ENCODE measurements around the gene NUMBL.
"Not testable (repeated sequence)": the region's sequence is repeated elsewhere in the genome, so short reads cannot be mapped to it uniquely, and the experiment has no call there.

Gene NUMBL

DNA sequence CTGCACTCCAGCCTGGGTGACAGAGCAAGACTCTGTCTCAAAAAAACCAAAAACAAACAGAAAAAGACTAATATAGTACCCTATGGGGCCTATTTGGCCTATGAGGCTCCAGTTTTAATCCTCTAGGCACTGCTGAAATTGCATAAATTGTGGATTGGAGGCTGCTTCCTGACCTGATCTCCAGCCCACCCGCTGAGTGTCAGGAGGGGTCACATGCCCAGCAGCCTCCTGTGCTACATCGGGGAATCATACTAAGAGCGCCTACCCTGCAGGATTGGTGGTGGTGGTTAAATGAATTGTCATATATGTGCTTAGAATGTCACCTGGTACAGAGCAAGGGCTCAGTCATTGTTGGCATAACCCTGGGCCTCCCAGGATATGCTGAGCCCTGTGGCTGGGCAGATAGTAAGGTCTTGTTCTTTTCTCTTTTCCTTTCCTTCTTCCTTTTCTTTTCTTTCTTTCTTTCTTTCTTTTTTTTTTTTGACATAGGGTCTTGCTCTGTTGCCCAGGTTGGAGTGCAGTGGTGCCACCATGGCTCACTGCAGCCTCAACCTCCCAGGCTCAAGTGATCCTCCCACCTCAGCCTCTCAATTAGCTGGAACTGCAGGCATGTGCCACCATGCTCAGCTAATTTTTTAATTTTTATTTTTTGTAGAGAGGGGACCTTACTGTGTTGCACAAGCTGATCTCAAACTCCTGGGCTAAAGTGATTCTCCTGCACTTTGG is 58.0 kb downstream of the NUMBL start:
- DNase-seq (ENCODE audit: low read depth in 1 of 2, low spot score in 1 of 2): no peak

DNA sequence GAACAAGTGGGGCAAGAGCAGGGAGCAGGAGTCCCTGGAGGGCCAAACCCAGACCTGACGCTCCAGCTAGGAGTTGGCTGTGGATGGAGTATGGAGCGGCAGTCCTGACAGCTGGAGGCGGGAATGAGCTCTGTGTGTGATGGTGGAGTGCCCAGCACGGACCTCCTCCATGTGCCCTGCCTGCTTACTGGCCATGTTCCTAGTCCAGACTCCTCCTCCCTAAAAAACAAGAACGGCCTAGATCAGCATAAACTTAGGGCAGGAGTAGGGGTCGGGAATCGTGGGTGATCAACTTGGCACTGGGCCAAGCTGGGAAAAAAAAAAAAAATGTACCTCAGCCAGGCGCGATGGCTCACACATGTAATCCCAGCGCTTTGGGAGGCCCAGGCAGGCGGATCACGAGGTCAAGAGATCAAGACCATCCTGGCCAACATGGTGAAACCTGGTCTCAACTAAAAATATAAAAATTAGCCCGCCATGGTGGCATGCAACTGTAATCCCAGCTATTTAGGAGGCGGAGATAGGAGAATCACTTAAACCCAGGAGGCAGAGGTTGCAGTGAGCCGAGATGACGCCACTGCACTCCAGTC is 59.8 kb downstream of the NUMBL start:
- no peak for DNase-seq (ENCODE audit: low read depth in 1 of 2, low spot score in 1 of 2)

DNA sequence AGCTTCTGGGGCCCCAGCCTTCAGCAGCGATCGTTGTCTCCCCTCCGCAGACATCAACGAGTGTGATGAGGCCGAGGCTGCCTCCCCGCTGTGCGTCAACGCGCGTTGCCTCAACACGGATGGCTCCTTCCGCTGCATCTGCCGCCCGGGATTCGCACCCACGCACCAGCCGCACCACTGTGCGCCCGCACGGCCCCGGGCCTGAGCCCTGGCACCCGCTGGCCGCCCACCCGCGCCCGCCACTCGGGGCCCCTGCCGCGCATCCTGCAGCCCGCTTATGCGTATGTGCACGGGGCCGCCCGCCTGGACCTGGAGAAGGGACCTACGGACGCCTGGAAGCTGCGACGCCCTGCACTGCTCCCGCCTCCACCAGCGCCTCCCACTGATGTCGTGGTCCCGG is 61.1 kb downstream of the NUMBL start:
- no peak for DNase-seq (ENCODE audit: low read depth in 1 of 2, low spot score in 1 of 2)

DNA sequence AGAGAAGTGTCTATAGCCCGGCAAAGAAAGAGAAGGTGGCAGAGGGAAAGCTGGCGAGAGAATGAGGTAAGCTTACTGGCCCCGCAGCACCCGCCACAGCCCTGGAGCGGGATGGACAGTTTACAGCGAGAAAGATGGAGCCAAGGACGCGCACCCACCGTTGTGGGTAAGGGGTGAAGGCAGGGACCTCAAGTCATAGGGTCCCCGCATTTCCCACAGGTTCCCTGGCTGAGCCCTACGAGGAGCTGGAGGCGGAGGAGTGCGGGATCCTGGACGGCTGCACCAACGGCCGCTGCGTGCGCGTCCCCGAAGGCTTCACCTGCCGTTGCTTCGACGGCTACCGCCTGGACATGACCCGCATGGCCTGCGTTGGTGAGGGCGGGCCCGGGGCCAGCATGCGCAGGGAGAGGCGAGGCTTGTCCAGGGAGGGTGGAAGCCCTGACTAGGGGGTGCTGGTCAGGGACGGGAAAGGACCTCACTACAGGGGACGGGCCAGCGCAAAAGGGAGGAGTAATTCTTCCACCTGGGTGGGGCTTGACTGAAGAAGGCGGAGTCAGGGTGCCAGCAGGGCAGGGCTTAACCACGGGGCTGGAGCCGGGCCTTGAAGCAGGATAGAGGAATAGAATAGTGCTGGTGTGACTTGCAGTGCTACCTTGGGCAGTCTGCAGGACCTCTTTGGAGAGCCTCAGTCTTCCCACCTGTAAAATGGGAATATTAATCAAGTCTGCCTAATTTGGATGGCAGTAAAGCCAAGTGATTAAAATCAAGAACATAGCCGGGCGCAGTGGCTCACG is 62.8 kb downstream of the NUMBL start:
- no peak for DNase-seq (ENCODE audit: low read depth in 1 of 2, low spot score in 1 of 2)

DNA sequence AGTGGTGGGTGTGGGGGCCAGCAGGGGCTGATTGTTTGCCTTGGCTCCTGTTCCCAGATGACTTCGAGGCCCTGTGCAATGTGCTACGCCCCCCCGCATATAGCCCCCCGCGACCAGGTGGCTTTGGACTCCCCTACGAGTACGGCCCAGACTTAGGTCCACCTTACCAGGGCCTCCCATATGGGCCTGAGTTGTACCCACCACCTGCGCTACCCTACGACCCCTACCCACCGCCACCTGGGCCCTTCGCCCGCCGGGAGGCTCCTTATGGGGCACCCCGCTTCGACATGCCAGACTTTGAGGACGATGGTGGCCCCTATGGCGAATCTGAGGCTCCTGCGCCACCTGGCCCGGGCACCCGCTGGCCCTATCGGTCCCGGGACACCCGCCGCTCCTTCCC is 63.5 kb downstream of the NUMBL start:
- DNase-seq (ENCODE audit: low read depth in 1 of 2, low spot score in 1 of 2): no peak

DNA sequence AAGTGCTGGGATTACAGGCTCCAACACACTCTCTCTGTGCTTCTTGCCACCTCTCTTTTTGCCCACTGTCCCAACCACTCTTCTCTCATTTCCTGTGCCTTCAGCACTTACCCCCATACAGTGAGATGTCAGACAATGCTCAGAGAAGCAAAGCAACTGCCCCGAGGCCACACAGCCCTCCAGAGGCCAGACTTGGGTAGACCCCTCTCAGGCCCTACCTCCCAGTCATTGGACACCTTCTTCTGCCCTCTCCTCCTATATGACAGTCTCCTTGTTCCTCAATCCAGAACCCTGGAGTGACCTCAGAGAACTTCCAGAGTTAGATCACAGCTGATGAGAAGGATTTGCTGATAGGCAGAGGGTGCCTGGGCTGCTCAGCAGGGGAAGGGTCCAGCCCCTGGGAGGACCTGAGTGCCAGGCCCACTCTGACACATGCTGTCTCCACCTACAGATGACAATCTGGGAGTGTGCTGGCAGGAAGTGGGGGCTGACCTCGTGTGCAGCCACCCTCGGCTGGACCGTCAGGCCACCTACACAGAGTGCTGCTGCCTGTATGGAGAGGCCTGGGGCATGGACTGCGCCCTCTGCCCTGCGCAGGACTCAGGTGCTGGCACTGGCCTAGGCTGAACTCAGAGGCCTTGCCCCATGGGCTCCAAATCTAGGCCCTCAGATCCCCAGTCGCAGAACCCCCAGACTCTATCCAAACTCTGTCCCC is 64.9 kb downstream of the NUMBL start:
- DNase-seq (ENCODE audit: low read depth in 1 of 2, low spot score in 1 of 2): no peak

DNA sequence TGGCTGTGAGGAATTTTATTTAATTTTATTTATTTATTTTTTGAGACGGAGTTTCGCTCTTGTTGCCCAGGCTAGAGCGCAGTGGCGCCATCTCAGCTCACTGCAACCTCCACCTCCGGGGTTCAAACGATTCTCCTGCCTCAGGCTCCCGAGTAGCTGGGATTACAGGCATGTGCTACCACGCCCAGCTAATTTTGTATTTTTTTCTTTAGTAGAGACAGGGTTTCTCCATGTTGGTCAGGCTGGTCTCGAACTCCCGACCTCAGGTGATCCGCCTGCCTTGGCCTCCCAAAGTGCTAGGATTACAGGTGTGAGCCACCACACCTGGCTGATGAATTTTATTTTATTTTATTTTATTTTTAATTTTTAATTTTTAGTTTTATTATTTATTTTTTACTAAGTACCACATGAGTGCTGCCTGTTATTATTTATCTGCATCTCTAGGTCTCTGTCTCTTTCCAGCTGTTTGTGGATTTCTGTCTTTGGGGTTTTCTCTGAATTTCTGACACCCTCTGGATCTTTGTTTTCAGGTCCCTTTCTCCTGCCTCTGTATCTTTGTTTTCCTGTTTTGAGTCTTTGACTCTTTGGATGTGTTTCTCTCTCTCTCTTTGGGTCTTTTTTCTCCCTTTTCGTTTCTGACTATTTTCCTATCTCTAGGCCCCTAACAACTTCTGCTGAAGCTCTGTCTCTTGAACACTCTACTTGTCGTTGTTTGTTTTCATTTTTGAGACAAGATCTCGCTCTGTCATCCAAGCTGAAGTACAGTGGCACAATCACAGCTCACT is 65.9 kb downstream of the NUMBL start:
- DNase-seq (ENCODE audit: low read depth in 1 of 2, low spot score in 1 of 2): not testable (repeated sequence)

DNA sequence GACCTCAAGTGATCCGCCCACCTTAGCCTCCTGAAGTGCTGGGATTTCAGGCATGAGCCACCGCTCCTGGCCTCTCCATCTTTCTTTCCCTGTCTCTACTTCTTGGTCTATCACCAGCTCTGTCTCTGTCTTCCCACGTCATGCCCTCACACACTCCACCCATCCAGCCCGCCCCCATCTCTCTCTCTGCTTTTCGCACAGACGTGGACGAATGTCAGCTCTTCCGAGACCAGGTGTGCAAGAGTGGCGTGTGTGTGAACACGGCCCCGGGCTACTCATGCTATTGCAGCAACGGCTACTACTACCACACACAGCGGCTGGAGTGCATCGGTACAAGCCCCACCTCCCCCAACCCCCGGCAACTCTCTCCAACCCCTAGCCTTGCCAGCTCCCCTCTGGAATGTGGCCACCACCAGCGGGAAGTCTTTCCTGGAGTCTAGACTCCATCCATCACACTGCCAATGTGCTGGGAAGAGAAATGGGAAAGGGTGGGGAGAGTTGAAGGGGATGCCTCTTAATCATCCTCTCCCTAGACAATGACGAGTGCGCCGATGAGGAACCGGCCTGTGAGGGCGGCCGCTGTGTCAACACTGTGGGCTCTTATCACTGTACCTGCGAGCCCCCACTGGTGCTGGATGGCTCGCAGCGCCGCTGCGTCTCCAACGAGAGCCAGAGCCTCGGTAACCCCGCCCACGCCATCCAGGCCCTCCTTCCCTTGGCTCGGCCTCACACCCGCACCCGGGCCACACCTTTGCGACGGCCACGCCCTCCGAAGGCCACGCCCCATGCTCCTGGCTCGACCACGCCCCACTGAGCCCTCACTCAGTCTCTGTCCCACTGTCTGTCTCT is 66.8 kb downstream of the NUMBL start:
- no peak for DNase-seq (ENCODE audit: low read depth in 1 of 2, low spot score in 1 of 2)

DNA sequence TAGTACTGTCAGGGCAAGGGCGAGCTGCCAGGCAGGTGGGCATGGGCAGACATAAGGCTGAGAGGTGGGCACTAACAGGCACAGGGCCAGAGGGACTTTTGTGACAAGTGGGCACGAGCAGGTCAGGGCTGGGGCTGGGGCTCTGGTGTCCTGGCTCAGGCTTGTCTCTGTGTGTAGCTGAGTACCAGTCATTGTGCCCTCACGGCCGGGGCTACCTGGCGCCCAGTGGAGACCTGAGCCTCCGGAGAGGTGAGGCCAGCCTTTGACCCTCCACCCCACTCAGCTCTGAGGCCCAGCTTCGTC is 67.7 kb downstream of the NUMBL start:
- DNase-seq (ENCODE audit: low read depth in 1 of 2, low spot score in 1 of 2): no peak

DNA sequence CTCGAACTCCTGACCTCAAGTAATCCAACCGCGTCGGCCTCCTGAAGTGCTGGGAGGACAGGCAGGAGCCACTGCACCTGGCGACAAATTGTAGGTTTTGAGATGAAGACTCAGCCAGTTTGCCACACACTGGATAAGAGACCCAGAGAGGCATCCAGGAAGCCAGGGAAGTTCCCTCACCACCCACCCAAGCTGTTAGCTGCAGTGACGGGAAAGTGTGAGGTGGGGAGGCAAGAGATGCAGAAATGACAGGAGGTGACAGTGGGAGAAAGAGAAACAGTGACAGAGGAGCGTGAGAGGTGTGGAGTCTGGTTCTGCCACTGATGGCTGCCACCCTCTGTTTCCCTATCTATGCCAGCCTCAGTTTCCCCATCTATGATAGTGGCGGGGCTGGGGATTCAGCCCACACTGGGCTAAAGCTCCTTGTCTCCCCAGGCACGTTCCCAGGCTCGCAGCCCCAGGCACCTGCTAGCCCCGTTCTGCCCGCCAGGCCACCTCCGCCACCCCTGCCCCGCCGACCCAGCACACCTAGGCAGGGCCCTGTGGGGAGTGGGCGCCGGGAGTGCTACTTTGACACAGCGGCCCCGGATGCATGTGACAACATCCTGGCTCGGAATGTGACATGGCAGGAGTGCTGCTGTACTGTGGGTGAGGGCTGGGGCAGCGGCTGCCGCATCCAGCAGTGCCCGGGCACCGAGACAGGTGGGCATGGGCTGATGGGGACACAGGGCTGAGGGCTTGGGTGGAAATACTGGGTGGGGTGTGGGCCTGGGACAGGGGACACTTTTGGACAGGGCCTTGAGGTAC is 68.3 kb downstream of the NUMBL start:
- DNase-seq (ENCODE audit: low read depth in 1 of 2, low spot score in 1 of 2): no peak

DNA sequence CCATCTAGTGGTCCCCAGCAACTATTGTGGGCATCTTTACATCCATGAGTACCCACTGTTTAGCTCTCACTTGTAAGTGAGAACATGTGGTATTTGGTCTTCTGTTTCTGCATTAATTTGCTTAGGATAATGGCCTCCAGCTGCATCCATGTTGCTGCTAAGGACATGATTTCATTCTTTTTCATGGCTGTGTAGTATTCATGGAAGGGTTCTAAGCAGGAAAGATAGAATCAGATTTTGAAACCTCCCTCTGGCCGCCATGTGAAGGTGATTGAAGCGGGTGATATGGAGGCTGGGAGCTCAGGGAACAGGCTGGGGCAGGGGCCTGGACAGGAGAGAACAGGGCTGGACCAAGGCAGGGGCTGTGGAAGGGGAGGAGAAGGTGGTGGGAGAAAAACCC is 69.2 kb downstream of the NUMBL start:
- DNase-seq (ENCODE audit: low read depth in 1 of 2, low spot score in 1 of 2): no peak

DNA sequence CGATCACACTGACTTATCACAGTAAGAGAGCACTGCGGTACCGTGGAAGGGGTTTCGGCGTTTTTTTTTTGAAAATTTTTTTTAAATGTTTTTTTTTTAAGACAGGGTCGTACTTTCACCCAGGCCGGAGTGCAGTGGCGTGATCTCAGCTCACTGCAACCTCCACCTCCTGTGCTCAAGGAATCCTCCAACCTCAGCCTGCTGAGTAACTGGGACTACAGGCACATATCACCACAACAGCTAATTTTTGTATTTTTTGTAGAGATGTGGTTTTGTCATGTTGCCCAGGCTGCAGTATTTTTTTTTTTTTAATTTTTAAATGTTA is 70.3 kb downstream of the NUMBL start:
- DNase-seq (ENCODE audit: low read depth in 1 of 2, low spot score in 1 of 2): no peak

DNA sequence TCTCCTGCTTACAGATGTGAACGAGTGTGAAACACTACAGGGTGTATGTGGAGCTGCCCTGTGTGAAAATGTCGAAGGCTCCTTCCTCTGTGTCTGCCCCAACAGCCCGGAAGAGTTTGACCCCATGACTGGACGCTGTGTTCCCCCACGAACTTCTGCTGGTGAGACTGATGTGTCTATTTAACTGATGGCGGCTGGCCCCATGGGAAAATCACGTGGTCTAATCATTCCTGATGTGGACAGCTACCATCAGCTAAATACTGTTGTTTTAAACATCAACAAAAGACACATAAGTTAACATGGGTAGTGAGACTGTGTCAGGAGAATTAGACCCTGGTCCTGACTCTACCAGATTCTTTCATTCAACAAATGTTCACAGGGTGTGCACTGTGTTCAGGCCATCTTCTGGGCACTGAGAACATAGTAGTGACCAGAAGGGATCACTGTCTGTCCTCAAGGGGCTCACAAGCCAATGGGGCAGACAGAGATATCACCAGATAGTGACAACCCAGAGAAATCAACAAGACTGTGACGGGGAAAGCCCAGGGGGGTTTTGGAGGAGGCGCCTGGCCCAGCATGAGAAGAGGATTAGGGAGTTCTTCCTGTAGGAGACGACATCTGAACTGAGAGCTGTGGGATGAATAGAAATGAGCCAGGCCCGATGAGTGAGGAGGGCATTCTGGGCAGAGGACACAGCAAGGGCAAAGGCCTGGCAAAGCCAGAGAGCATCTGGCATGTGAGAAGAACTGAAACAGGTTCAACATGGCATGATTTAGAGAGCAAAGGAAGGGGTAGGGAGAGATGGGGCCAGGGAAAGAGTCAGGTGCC is 70.9 kb downstream of the NUMBL start:
- DNase-seq (ENCODE audit: low read depth in 1 of 2, low spot score in 1 of 2): no peak

DNA sequence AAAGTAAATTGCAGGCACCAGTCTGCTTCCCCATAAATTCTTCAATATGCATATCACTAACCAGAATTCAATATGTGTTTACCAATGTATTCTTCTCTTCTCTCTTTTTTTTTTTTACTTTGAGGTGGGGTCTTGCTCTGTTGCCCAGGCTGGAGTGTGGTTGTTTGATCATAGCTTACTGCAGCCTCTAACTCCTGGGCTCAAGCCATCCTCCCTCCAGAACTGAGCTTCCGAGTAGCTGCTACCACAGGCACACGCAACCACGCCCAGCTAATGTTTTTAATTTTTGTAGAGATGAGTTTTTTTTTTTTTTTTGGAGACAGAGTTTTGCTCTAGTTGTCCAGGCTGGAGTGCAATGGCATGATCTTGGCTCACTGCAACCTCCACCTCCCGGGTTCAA is 72.5 kb downstream of the NUMBL start:
- DNase-seq (ENCODE audit: low read depth in 1 of 2, low spot score in 1 of 2): no peak

DNA sequence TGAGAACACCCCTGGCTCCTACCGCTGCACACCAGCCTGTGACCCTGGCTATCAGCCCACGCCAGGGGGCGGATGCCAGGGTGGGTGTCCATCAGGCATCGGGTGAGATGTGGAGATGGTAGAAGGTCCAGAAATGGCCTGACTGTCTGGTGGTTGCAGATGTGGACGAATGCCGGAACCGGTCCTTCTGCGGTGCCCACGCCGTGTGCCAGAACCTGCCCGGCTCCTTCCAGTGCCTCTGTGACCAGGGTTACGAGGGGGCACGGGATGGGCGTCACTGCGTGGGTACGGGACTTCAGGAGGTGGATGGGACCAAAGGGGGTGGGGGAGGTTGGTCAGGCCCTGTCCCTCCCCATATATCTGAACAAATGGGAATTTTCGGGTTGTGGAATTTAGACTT is 73.5 kb downstream of the NUMBL start:
- no peak for DNase-seq (ENCODE audit: low read depth in 1 of 2, low spot score in 1 of 2)

DNA sequence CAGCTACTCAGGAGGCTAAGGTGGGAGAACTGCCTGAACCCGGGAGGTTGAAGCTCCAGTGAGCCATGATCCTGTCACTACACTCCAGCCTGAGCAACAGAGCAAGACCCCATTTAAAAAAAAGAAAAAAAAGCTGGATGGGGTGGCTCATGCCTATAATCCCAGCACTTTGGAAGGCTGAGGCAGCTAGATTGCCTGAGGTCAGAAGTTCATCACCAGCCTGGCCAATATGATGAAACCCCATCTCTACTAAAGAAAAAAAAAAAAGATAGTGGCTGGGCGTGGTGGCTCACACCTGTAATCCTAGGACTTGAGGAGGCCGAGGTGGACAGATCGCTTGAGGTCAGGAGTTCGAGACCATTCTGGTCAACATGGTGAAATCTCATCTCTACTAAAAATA is 74.3 kb downstream of the NUMBL start:
- DNase-seq (ENCODE audit: low read depth in 1 of 2, low spot score in 1 of 2): no peak
